Mucosa of stomach (tissue), 1 donor: ENCODE results near the gene SHISAL1.

Experiments
- H3K27me3 ChIP-seq: one replicate; pipeline ENCODE4 v1.7.0; 2013; ENCODE audit warnings: mild to moderate bottlenecking, low read length; ENCODE audit not compliant: control insufficient read depth, insufficient read depth
- H3K36me3 ChIP-seq: one replicate; pipeline ENCODE4 v1.7.0; 2013; ENCODE audit warnings: low read length; ENCODE audit not compliant: control insufficient read depth, insufficient read depth
- H3K4me1 ChIP-seq: one replicate; pipeline ENCODE4 v1.7.0; 2013; ENCODE audit warnings: mild to moderate bottlenecking, low read length; ENCODE audit not compliant: control insufficient read depth, insufficient read depth
- H3K4me3 ChIP-seq: one replicate; pipeline ENCODE4 v1.7.0; 2013; ENCODE audit warnings: low read length
- H3K9ac ChIP-seq: one replicate; pipeline ENCODE4 v1.7.0; 2013; ENCODE audit warnings: mild to moderate bottlenecking, low read length, moderate library complexity
- H3K9me3 ChIP-seq: one replicate; pipeline ENCODE4 v1.7.0; 2013; ENCODE audit warnings: mild to moderate bottlenecking, low read length, moderate library complexity; ENCODE audit not compliant: control insufficient read depth
- donor health status: Pancreatic carcinoma.

The SHISAL1 gene

GRCh38 chr22:44312766-44313165, at the start of gene SHISAL1:
Gene SHISAL1 (minus strand): TSS chr22:44312951. CDS start chr22:44300945, 12,006 bp downstream.
- Histone ChIP-seq H3K4me3 (no peak within 1 kb of the TSS), H3K9ac (no peak within 1 kb of the TSS), H3K9me3 (no peaks in the 10 kb centered on the region), H3K36me3 (no peaks in the 10 kb centered on the region), H3K4me1 (no peaks in the 10 kb centered on the region), H3K27me3 (no peaks in the 10 kb centered on the region)

GRCh38 chr22:44361391-44362126, 48.8 kb upstream of the SHISAL1 start:
- Histone ChIP-seq H3K36me3 (no peaks in the 10 kb centered on the region), H3K4me3 (no peak overlapping the region), H3K4me1 (peaks cover 24% of the 10 kb centered on the region), H3K27me3 (peaks cover 3% of the 10 kb centered on the region), H3K9me3 (no peaks in the 10 kb centered on the region), H3K9ac (no peak overlapping the region)

GRCh38 chr22:44360668-44361381, 48.1 kb upstream of the SHISAL1 start:
- Histone ChIP-seq H3K9me3 (no peaks in the 10 kb centered on the region), H3K4me3 (no peak overlapping the region), H3K4me1 (peaks cover 24% of the 10 kb centered on the region), H3K9ac (no peak overlapping the region), H3K27me3 (peaks cover 3% of the 10 kb centered on the region), H3K36me3 (no peaks in the 10 kb centered on the region)

- Histone ChIP-seq H3K36me3 (no peaks in the 10 kb centered on the region), H3K27me3 (peaks cover 3% of the 10 kb centered on the region), H3K4me3 (no peak overlapping the region), H3K4me1 (peaks cover 24% of the 10 kb centered on the region), H3K9me3 (no peaks in the 10 kb centered on the region), H3K9ac (no peak overlapping the region)
Measured at GRCh38 chr22:44360306-44360667, 47.5 kb upstream of the SHISAL1 start.

- Histone ChIP-seq H3K27me3 (no peaks in the 10 kb centered on the region), H3K9ac (no peak overlapping the region), H3K4me1 (peaks cover 24% of the 10 kb centered on the region), H3K9me3 (no peaks in the 10 kb centered on the region), H3K36me3 (no peaks in the 10 kb centered on the region), H3K4me3 (no peak overlapping the region)
Measured at GRCh38 chr22:44359496-44360110, 46.9 kb upstream of the SHISAL1 start.

GRCh38 chr22:44358709-44359440, 46.1 kb upstream of the SHISAL1 start:
- Histone ChIP-seq H3K9me3 (no peaks in the 10 kb centered on the region), H3K9ac (no peak overlapping the region), H3K4me3 (no peak overlapping the region), H3K4me1 (peaks cover 21% of the 10 kb centered on the region), H3K27me3 (no peaks in the 10 kb centered on the region), H3K36me3 (no peaks in the 10 kb centered on the region)

- no peak overlapping the region for H3K9ac ChIP-seq
- no peaks in the 10 kb centered on the region for H3K9me3 ChIP-seq
- H3K27me3 ChIP-seq = no peaks in the 10 kb centered on the region
- H3K4me3 ChIP-seq = no peak overlapping the region
- peaks cover 18% of the 10 kb centered on the region for H3K4me1 ChIP-seq
- no peaks in the 10 kb centered on the region for H3K36me3 ChIP-seq
Measured at GRCh38 chr22:44357966-44358465, 45.3 kb upstream of the SHISAL1 start.

GRCh38 chr22:44357296-44357965, 44.7 kb upstream of the SHISAL1 start:
- H3K36me3 ChIP-seq = no peaks in the 10 kb centered on the region
- H3K4me3 ChIP-seq = no peak overlapping the region
- H3K27me3 ChIP-seq = no peaks in the 10 kb centered on the region
- H3K9me3 ChIP-seq = no peaks in the 10 kb centered on the region
- H3K9ac ChIP-seq = no peak overlapping the region
- H3K4me1 ChIP-seq = peaks cover 18% of the 10 kb centered on the region

- Histone ChIP-seq H3K9me3 (no peaks in the 10 kb centered on the region), H3K4me3 (no peak overlapping the region), H3K27me3 (no peaks in the 10 kb centered on the region), H3K9ac (no peak overlapping the region), H3K4me1 (peaks cover 11% of the 10 kb centered on the region), H3K36me3 (no peaks in the 10 kb centered on the region)
Measured at GRCh38 chr22:44355716-44356070, 42.9 kb upstream of the SHISAL1 start.

- H3K27me3 ChIP-seq = no peaks in the 10 kb centered on the region
- no peak overlapping the region for H3K9ac ChIP-seq
- H3K4me1 ChIP-seq = peaks cover 5% of the 10 kb centered on the region
- no peaks in the 10 kb centered on the region for H3K9me3 ChIP-seq
- no peaks in the 10 kb centered on the region for H3K36me3 ChIP-seq
- H3K4me3 ChIP-seq = no peak overlapping the region
Measured at GRCh38 chr22:44354288-44354687, 41.5 kb upstream of the SHISAL1 start.

GRCh38 chr22:44353041-44353440, 40.3 kb upstream of the SHISAL1 start:
- no peaks in the 10 kb centered on the region for H3K9me3 ChIP-seq
- H3K9ac ChIP-seq = no peak overlapping the region
- H3K4me3 ChIP-seq = no peak overlapping the region
- no peaks in the 10 kb centered on the region for H3K36me3 ChIP-seq
- peaks cover 5% of the 10 kb centered on the region for H3K4me1 ChIP-seq
- no peaks in the 10 kb centered on the region for H3K27me3 ChIP-seq
